VCaP (cell line): Measurements from ENCODE around the gene GTF3C6.

Experiments
- H3K27ac ChIP-seq: fragments of 450-650 bp; 2 replicates; pipeline ENCODE4 v1.5.1; 2017
- TF ChIP-seq, protein P1 (sequence below): fragments of 450-650 bp; conservative IDR thresholded peaks from 2 replicates; pipeline ENCODE4 v1.5.1; 2017; ENCODE audit warnings: mild to moderate bottlenecking, moderate library complexity

GTF3C6 gene, protein sequence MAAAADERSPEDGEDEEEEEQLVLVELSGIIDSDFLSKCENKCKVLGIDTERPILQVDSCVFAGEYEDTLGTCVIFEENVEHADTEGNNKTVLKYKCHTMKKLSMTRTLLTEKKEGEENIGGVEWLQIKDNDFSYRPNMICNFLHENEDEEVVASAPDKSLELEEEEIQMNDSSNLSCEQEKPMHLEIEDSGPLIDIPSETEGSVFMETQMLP

DNA sequence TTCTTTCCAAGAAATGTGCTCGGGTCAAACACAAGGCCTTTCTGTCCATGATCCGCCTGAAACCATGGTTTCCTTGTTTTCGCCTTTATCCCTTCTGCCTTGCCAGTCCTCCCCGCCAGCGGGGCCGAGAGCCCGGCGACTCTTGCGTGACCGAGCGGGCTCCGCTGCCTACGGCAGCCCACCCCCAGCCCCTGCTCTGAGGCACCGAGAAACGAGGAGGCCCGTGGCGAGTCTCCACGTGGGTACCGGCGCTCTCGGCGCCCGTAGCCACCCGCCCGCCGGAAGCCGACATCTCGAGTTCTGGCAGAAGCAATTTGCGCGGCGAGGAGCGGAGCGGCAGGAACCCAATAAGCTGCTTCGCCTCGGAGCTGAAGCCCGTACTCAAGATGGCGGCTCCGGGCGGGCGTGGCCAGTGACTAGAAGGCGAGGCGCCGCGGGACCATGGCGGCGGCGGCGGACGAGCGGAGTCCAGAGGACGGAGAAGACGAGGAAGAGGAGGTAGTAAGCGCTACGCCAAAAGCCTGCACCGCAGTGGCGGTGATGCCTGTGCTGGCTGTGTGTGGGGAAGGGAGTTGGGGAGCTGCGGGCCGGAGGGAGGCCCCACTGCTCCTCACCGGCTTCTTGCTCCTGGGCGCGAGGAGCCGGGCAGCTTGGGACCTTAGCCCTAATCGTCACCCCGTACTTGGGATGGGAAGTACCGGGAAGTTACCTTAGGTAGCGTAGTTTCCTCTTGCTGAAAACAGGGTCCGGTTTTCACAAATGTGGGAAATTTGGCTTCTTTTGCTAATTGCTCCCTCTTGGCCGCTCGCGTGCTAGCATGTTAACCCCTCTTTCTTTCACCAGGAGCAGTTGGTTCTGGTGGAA is at the start of gene GTF3C6:
Gene GTF3C6, plus strand, starts transcription at position 378 of the 864 bp plus-strand sequence. Its CDS starts 64 bp downstream, at position 442.
- H3K27ac ChIP-seq: peak within 1 kb of the TSS; percentile 99
- TF ChIP-seq, protein P1, sequence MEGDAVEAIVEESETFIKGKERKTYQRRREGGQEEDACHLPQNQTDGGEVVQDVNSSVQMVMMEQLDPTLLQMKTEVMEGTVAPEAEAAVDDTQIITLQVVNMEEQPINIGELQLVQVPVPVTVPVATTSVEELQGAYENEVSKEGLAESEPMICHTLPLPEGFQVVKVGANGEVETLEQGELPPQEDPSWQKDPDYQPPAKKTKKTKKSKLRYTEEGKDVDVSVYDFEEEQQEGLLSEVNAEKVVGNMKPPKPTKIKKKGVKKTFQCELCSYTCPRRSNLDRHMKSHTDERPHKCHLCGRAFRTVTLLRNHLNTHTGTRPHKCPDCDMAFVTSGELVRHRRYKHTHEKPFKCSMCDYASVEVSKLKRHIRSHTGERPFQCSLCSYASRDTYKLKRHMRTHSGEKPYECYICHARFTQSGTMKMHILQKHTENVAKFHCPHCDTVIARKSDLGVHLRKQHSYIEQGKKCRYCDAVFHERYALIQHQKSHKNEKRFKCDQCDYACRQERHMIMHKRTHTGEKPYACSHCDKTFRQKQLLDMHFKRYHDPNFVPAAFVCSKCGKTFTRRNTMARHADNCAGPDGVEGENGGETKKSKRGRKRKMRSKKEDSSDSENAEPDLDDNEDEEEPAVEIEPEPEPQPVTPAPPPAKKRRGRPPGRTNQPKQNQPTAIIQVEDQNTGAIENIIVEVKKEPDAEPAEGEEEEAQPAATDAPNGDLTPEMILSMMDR: no peak

DNA sequence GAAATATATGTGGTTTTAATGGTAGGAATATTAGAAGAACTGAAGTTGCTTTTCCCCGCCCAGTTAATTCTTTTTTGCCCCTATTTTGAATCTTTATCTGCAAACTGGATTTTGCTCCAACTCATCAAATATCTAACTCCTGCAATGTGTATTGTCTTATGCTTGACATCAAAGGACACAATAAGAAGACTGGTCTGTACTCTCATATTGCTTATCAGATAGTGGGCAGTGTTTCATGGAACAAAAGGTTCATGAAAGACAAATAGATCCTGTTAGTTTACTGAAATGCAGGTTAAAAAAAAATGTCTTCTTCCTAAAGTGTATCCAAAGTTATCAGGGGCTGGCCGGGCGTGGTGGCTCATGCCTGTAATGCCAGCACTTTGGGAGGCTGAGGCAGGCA is 27.7 kb upstream of the GTF3C6 start:
- peak overlapping the region; percentile 70 for H3K27ac ChIP-seq

DNA sequence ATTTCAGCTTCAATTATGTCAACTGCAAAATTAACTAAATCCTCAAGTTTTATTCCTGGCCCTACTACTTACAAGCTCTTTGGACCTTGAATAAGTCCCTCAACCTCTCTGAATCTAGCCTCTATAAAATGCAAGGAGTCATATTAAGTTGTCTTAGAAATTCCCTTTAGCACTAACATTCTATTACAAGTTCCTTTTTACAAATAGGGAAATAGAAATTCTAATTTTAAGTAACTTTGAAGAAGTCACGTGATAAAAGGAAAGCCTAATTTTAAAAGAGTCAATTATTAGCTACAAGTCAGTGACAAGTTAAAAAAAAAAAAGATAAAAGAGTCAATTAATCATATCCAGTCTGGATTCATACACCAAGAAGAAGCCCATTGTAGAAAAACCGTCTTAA is 24.6 kb upstream of the GTF3C6 start:
- no peak overlapping the region for H3K27ac ChIP-seq
- TF ChIP-seq, protein P1: no peak

More for the DNA sequence above, 27.7 kb upstream of the GTF3C6 start:
- TF ChIP-seq, protein P1: no peak

DNA sequence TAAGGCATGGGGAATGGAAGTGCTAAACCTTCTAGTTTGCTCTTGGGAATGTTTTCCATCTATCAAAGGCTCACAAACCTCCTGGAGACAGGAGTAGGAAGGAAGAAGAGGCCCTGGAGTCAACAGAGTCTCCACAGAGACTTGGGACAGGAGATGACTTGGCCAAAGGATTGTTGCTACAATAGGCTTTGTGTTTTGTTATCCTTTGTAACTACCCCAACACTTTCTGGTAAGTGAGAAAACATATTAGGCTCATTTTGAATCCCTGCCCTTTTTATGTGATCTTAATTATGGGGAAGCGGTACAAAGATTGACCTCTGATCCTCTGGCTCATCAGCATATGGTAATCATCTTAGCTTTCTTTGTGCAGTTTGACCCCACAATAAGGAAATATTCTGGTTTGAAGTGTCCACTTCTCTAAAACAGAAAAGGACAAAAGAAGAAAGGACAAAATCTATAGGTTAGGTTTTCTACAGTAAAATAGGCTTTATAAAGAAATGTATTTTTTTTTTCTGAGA is 24.1 kb upstream of the GTF3C6 start:
- TF ChIP-seq, protein P1: no peak
- H3K27ac ChIP-seq: no peak overlapping the region

DNA sequence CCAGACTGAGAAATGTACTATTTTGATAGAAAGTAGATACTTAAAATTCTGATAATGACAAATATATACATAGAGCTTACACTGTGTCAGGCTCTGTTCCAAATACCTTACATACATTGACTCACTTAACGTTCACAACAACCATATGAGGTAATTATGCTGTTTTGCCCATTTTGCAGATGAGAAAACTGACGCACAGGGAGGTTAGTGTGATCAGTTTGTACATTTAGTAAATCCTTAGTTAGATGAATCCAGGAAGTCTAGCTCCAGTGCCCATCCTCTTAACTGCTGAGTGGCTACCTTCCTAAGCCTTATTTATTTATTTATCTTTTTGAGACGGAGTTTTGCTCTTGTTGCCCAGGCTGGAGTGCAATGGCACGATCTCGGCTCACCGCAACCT is 23.3 kb upstream of the GTF3C6 start:
- TF ChIP-seq, protein P1: no peak
- no peak overlapping the region for H3K27ac ChIP-seq

DNA sequence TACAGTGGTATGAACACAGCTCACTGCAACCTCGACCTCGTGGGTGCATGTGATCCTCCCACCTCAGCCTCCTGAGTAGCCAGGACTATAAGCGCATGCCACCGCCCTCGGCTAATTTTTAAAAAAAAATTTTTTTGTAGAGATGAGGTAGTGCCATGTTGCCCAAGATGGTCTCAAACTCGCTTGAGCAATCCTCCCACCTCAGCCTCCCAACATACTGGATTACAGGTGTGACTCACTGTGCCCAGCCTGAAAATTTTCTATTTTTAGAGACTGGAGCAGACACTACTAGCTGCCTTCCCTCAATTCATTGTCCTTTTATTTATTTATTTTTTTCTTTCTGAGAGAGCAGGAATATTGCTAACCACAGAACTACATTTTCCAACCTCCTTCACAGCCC is 20.3 kb upstream of the GTF3C6 start:
- TF ChIP-seq, protein P1: no peak
- no peak overlapping the region for H3K27ac ChIP-seq

DNA sequence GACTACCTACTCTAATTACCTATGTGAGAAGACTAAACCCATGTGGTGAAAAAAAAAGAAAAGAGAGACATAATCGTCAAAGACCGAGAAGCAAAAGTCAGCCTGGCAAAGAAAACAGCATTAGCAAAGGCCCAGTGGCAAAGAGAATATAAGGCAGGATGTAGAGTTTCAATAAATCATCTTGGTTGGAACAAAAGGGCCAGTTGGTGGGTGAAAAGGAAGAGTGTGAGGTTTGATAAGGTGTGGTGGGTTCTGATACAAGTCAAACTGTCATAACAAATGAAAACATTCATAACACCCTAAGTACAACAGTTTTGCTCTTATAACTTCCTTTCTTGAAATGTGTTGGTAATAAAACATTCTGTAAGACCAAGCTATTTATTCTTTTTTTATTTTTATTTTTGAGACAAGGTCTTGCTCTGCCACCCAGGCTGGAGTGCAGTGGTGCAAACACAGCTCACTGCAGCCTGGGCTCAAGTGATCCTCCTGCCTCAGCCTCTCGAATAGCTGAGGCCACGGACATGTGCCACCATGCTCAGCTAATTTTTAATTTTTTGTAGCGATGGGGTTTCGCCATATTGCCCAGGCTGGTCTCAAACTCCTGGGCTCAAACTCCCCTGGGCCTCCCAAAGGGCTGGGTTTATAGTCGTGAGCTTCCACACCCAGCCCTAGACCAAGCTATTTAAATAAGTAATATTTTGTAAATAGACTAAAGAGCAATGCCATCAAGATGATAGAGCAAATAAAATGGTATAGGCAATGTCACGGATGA is 18.9 kb upstream of the GTF3C6 start:
- TF ChIP-seq, protein P1: no peak
- H3K27ac ChIP-seq: no peak overlapping the region
